Raji (cell line): Measurements from ENCODE around the gene SLC9A1.

Experiments
- POLR2A ChIP-seq: IDR thresholded peaks from 2 replicates; pipeline ENCODE4 v1.6.1; 2011; ENCODE audit warnings: low read depth, low read length, control low read depth; ENCODE audit not compliant: insufficient read depth

Gene SLC9A1

DNA sequence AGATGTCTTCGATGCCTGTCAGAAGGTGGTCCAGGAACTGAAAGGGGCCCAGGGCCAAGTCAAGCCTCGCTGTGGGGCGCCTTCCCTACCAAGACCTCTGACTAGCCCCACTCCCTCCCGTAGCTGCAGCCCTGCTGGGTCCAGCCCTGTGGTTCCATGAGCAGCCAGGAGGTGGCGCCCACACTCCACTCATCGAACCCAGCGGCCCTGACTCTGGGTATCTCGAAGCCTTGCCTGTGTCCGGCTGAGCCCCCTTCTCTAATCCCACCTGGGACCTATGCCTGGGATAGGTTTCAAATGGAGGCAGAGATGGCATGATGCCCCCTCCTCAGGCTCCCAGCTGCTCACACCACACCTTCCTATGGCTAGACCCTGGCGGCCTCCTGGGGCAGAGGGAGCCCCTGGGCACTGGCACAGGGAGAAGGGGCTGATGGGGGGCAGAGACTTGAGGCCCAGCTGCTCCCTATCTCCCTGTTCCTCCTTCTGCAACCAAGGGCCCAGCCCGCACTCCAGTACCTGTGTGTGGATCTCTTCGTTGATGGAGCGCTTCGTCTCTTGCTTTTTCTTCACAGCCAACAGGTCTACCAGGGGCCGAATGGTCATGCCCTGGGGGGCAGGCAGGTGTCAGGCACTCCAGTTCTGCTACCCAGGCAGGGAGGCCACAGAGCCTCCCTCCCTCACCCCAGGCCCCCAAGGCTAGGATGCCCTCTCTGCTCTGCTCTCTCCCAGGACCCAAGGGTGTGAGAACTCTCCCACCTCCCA is 52.0 kb downstream of the SLC9A1 start:
- no peak for TF ChIP-seq POLR2A

DNA sequence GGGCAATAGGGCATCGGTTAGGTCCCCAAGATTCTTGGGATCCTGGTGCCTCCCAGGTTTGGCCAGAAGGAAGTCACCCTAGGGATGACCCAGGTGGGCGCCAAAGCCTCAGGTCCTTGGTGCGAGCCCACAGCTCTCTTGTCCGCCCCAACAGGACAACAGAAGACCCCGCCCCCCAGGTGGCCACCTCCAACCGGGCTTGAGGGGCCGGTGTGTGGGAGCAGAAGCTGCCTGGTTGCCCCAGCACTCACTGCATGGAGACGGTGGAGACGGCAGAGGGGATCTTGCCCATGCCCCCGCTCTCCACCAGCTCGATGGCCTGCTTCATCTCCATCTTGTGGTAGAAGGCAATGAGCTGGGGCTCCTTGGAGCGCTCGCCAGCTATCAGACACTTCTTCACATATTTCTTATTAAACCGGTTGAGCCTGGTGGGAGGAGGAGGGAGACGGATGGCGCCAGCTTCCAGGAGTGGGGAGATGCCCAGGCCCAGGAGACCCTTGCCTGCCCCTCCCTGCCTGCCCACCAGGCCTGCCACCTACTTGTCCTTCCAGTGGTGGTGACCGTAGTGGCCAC is 52.7 kb downstream of the SLC9A1 start:
- TF ChIP-seq POLR2A, result no peak

DNA sequence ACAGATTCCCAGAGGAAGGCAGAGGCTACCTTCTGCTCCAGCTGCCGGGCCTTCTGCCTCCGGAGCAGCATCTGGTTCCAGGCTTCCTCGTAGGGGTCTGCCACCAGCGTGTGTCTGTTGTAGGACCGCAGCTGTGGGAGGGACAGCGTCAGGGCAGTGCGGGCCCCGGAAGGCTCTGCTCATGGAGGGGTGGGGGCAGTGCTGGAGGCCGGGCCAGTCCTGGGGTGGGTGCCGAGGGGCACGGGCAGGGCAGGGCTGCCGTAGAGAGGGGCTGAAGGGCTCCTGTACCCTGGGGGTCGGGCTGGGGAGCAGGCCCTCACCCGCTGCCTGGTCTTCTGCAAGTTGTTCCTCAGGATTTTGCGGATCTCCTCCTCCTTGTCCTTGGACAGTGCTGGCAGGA is 53.2 kb downstream of the SLC9A1 start:
- TF ChIP-seq POLR2A, result no peak

DNA sequence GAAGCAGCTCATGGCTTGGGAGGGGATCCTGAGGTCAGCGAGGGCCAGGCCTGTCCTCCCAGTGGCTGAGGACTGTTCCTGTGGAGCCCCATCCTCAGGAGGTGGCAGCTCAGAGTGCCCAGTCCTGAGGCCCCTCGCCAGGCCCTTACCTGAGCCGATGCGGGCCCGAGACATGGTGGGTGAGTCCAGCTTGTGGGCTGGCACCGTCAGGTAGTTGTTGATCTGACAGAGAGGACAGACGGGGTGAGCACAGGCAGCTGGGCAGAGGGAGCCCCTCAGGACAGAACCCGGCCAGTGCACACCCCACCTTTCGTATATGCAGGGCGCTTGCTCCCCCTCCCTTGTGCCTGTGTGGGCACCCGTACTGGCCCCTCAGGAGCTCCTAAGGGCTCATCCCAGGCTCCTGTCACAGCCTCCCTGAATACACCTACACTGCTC is 53.9 kb downstream of the SLC9A1 start:
- no peak for TF ChIP-seq POLR2A

DNA sequence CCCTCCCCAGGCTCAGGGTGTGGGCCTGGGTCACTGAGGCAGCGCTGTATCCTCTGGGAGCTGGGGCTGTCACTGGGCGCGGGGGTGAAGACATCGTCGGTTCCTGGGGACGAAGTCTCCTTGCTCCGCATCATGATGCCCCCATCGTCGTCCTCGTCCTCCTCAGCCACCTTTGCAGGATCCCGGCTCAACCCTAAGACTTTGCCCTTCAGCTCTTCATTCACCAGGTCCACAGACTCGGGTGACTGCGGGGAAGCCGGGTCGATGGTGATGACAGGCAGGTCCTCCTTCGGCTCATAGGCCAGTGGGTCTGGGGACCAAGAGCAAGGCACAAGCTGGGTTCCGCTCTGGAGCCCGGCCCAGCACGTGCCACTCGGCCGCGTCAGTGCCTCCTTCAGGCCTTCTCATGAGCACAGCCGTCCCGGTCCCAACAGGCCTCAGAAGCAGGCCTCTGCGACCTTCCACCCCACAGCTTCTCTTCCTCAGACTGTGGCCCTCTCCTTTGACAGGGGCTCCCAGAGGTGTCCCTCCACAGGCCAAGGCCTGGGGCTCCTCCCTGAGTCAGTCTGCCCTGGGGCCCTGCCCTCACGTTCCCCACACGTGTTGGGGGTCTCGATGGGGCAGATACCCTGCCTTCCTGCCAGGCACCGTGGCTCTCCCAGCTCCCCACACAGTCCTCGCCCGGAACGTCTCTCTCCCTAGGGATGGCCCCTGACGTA is 54.4 kb downstream of the SLC9A1 start:
- no peak for TF ChIP-seq POLR2A

GRCh38 chr1:27099587-27100334 is 55.2 kb downstream of the SLC9A1 start:
- TF ChIP-seq POLR2A, result no peak

- TF ChIP-seq POLR2A, result no peak
Observed at GRCh38 chr1:27099135-27099586, 55.8 kb downstream of the SLC9A1 start.

DNA sequence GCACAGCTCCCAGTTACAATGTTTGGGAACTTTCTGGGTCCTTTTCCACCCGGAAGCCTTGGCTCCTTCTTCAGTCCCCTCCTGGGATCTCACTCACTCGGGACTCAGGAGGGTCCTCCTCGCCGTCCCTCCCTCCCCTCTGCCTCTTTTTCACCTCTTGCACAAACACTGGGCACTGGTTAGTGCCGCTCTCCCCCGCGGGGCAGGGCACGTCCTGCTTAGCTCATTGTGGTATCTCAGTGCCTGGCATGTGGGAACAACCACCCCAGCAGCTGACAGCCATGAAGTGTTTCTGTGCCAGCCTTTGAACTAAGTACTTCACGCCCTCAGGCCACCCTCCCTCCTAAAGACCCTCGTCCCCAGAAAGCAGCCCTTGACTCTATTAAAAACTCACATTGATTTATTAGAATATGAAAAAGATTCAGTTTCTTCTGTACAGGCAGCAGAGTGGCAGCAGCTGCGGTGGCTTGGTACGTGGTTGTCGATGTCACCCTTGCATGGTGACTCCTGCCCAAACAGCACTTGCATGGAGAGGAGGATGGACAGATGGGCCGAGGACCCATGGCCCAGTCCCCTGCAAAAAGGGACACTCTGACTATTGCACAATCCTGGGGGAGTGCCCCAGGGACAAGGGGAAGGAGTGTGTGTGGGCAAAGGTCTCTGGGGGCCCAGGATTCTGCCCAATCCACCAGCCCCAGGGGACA is 56.3 kb downstream of the SLC9A1 start:
- no peak for TF ChIP-seq POLR2A

DNA sequence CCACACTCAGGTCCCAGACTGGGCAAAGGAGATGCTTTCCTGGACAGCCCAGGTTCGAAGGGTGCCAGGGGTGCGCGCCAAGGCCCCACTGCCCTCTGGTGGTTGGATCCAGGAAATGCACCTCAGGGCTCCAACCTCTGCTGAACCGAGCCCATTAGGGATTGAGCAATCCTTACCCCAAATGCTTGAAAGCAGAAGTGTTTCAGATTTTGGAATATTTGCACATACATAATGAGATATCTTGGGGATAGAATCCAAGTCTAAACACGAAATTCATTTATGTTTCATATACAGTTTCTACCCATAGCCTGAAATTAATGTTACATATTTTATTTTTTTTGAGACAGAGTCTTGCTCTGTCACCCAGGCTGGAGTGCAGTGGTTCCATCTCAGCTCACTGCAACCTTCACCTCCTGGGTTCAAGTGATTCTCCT is 57.4 kb downstream of the SLC9A1 start:
- no peak for TF ChIP-seq POLR2A

- no peak for TF ChIP-seq POLR2A
Observed at GRCh38 chr1:27095576-27095975, 59.3 kb downstream of the SLC9A1 start.

GRCh38 chr1:27092888-27093287 is 62.0 kb downstream of the SLC9A1 start:
- TF ChIP-seq POLR2A, result no peak

DNA sequence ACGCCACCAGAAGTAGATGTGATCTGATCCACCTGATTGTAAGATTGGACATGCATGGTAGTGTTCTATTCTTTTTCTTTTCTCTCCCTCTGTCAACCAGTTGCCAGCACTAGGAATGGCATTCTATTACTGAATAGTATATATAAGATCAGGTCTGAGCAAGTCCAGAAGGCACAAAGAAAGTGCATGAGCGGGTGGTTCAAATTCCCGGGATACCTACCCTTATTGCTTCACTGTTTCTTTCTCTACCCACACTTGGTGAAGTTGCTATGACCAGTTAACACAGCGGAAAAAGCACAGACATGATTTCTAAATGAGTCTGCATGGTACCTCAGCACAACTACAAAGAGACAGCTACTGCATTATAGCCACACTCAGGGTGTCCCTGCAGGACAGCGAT is 64.0 kb downstream of the SLC9A1 start:
- TF ChIP-seq POLR2A, result no peak

DNA sequence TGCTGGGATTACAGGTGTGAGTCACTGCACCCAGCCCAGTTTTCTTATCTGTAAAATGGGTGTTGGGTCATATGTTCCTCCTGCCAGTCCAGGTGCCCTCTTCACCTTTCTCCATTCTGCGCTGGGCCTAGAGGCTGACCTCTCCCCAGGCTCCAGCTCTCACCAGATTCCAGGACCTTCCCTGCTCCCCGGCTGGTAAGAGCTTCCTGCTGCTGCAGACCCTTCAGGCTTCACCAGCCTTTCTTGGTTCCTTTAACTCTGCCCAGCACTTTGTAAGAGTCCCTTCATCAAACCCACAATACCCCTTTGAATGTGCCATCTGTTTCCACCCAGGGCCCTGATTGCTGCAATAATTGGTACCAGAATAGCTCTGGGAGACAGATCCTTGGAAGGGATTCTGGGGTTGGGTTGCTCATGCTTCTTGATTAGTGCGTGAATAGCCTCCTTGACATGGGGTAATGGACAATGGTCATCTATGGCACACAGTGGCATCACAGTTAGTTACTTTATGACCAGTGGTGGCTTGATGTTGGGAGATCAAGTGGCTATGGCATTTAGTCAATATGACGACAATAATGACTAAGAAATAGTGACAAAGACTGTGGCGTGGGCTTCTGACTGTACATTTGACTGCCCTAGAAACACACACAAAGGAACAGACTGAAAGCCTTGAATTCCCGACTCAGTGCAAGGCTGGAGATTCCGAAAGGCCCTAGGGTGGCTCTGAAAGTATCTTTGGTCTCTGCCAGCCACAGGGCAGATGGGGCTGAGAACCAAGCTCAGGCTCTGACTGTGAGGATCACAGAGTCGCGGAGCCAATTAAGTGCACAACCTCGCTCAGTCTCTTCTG is 67.3 kb downstream of the SLC9A1 start:
- no peak for TF ChIP-seq POLR2A

DNA sequence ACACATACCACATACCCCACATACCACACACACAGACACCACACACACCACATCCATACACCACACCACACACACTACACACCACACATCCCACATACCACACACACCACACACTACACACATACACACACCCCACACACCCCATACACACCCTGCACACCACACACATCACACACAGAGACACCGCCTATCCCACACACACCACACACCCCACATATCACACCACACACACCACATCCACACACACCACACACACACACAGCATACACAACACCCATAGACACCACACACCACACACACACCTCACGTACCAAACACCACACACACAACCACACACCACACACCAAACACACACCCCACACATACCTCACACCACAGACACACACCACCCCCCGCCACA is 68.3 kb downstream of the SLC9A1 start:
- TF ChIP-seq POLR2A, result no peak

DNA sequence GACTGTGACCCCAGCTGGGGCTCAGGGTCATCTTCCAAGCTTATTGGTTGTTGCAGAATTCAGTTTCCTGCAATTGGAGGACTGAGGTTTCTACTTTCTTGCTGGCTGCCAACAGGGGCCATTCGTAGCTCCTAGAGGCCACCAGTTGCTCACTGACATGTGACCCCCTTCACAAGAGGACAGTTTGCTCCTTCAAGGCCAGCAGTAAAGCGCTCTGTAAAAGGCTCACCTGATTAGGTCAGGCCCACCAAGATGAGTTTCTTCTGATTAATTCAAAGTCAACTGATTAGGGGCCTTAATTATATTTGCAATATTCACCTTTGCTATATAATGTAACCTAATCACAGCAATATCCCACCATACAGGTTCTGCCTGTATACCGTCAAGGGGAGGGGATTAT is 68.9 kb downstream of the SLC9A1 start:
- no peak for TF ChIP-seq POLR2A
